ENCODE data around the gene UIMC1.

DNA sequence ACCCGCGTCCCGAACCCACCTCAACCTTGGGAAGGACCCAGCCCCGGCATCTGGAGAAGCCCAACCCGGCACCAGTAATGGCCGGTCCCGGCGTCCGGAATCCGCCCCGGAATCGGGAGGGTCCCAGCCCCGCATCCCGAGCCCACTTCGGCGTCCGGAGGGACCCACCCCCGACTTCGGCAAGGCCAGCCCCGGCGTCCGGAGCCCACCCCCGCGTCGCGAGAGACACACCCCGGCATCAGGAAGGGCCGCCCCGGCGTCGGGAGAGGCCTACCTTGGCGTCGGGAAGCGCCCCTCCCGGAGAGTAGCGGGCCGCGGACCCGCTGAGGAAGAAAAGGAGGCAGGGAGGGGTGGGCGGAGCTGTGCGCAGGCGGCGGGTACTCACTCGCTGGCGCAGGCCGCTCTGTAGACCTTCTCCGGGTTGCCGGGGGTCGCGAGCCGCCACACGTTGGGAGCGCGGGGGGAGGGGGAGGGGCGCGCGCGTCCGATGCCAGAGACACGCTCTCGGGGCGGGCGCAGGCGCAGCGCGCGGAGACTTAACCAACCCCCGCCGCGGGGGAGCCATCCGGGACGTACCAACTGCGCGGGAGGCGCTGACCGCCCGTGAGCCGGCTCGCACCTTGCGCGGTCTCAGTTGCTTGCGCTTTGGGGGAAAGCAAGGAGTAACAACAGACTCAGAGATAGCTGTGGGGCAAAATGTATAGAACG, at the start of gene UIMC1:
- TF ChIP-seq, protein P1, sequence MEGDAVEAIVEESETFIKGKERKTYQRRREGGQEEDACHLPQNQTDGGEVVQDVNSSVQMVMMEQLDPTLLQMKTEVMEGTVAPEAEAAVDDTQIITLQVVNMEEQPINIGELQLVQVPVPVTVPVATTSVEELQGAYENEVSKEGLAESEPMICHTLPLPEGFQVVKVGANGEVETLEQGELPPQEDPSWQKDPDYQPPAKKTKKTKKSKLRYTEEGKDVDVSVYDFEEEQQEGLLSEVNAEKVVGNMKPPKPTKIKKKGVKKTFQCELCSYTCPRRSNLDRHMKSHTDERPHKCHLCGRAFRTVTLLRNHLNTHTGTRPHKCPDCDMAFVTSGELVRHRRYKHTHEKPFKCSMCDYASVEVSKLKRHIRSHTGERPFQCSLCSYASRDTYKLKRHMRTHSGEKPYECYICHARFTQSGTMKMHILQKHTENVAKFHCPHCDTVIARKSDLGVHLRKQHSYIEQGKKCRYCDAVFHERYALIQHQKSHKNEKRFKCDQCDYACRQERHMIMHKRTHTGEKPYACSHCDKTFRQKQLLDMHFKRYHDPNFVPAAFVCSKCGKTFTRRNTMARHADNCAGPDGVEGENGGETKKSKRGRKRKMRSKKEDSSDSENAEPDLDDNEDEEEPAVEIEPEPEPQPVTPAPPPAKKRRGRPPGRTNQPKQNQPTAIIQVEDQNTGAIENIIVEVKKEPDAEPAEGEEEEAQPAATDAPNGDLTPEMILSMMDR (conservative IDR thresholded peaks at IDR 0.05; ENCODE audit: low read length), result no peak
- no peak for TF ChIP-seq EZH2phosphoT487 (IDR thresholded peaks at IDR 0.05; ENCODE audit: borderline replicate concordance, low read depth, low read length)
